SU-DHL-6 (cell line): Measurements from ENCODE around the gene ELP5.

ENCODE experiments used
- EZH2phosphoT487 ChIP-seq: fragments of 200-600 bp; sonication (generic), shearing (Covaris generic); conservative IDR thresholded peaks from 2 replicates; pipeline ENCODE4 v1.6.1; 2018; ENCODE audit warnings: mild to moderate bottlenecking, antibody characterized with exemption, low read length, moderate library complexity, mixed read lengths
- TF ChIP-seq, protein P1 (sequence below): fragments of 200-600 bp; sonication (generic); IDR thresholded peaks from one replicate; pipeline ENCODE4 v1.5.1; 2017; ENCODE audit warnings: antibody characterized with exemption, mild to moderate bottlenecking, low read length, moderate library complexity; ENCODE audit not compliant: insufficient read depth, poor library complexity, severe bottlenecking

DNA sequence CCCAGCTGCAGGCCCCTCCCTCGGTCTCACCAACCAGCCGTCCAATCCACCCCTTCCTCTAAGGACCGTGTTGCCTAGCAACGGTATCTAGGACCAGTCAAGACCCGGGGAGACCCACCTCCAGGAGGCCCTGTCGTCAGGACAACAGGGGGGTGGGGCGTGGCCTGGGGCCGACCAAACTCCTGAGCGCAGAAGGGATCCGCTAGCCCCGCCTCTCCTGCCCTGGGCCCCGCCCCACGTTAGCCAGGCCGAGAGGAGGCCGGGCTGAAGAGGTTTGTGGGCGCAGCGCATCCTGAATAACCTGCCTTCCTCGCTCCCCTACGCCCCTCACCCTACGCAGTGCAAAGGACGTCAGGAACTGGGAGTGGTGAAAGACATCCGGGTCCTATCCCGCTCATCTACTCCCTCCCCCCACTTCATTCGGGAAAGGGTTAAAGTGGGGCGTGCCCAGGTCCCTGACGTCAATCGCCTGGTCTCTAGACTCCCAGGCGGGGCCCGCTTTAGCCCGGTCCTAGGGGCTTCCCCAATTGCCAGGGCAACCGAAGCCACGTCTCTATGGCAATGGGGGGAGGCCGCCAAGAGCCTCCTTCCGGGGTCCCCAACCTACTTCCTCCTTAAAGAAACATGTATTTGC, 47.1 kb upstream of the ELP5 start:
- TF ChIP-seq, protein P1, sequence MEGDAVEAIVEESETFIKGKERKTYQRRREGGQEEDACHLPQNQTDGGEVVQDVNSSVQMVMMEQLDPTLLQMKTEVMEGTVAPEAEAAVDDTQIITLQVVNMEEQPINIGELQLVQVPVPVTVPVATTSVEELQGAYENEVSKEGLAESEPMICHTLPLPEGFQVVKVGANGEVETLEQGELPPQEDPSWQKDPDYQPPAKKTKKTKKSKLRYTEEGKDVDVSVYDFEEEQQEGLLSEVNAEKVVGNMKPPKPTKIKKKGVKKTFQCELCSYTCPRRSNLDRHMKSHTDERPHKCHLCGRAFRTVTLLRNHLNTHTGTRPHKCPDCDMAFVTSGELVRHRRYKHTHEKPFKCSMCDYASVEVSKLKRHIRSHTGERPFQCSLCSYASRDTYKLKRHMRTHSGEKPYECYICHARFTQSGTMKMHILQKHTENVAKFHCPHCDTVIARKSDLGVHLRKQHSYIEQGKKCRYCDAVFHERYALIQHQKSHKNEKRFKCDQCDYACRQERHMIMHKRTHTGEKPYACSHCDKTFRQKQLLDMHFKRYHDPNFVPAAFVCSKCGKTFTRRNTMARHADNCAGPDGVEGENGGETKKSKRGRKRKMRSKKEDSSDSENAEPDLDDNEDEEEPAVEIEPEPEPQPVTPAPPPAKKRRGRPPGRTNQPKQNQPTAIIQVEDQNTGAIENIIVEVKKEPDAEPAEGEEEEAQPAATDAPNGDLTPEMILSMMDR, result no peak
- TF ChIP-seq EZH2phosphoT487, result no peak
